Nephron progenitor cell (in vitro differentiated cells): Measurements from ENCODE around the gene GNG7.
"Not testable (repeated sequence)": the region's sequence is repeated elsewhere in the genome, so short reads cannot be mapped to it uniquely, and the experiment has no call there.

Experiments used
- DNase-seq: peaks from one replicate; pipeline ENCODE4 v3.0.0; 2021
- H3K27ac Mint-ChIP-seq: 2 replicates; pipeline ENCODE4 v1.8.0; 2021; ENCODE audit warnings: mild to moderate bottlenecking, moderate library complexity, mixed read lengths
- H3K27me3 Mint-ChIP-seq: 2 replicates; pipeline ENCODE4 v1.8.0; 2021; ENCODE audit warnings: mild to moderate bottlenecking, low read depth, mixed read lengths; ENCODE audit not compliant: poor library complexity
- H3K36me3 Mint-ChIP-seq: 2 replicates; pipeline ENCODE4 v1.8.0; 2021; ENCODE audit warnings: low read depth, mixed read lengths
- H3K4me1 Mint-ChIP-seq: 2 replicates; pipeline ENCODE4 v1.8.0; 2021; ENCODE audit warnings: mixed read lengths
- H3K4me3 Mint-ChIP-seq: 2 replicates; pipeline ENCODE4 v1.8.0; 2021; ENCODE audit warnings: mild to moderate bottlenecking, moderate library complexity, mixed read lengths
- H3K9me3 Mint-ChIP-seq: 2 replicates; pipeline ENCODE4 v1.8.0; 2021; ENCODE audit warnings: mild to moderate bottlenecking, moderate library complexity, mixed read lengths
- CTCF ChIP-seq: fragments of 200-600 bp; sonication (generic); IDR thresholded peaks from 2 replicates; pipeline ENCODE4 v1.5.0; 2021; ENCODE audit warnings: antibody characterized with exemption

GNG7 gene

GRCh38 chr19:2544576-2545415 lies 157.7 kb downstream of the GNG7 start:
- H3K4me3 Mint-ChIP-seq = no peak overlapping the region
- peaks cover 62% of the 10 kb centered on the region for H3K4me1 Mint-ChIP-seq
- no peaks in the 10 kb centered on the region for H3K27me3 Mint-ChIP-seq
- H3K36me3 Mint-ChIP-seq = no peaks in the 10 kb centered on the region
- peaks cover 4% of the 10 kb centered on the region for H3K9me3 Mint-ChIP-seq
- DNase-seq = no peak
- H3K27ac Mint-ChIP-seq = no peak overlapping the region
- TF ChIP-seq CTCF = no peak

- H3K27ac Mint-ChIP-seq = peak overlapping the region; percentile 99
- peaks cover 57% of the 10 kb centered on the region for H3K4me1 Mint-ChIP-seq
- TF ChIP-seq CTCF = no peak
- H3K36me3 Mint-ChIP-seq = no peaks in the 10 kb centered on the region
- no peaks in the 10 kb centered on the region for H3K9me3 Mint-ChIP-seq
- peak overlapping the region; percentile 68 for H3K4me3 Mint-ChIP-seq
- no peaks in the 10 kb centered on the region for H3K27me3 Mint-ChIP-seq
- DNase-seq = peak; percentile 88
These were observed 158.7 kb downstream of the GNG7 start for GRCh38 chr19:2543463-2544442.

GRCh38 chr19:2543072-2543462 lies 159.4 kb downstream of the GNG7 start:
- not testable (repeated sequence) for H3K36me3 Mint-ChIP-seq, H3K27me3 Mint-ChIP-seq, H3K9me3 Mint-ChIP-seq, DNase-seq
- H3K27ac Mint-ChIP-seq = peak overlapping the region; percentile 99
- peak overlapping the region; percentile 68 for H3K4me3 Mint-ChIP-seq
- H3K4me1 Mint-ChIP-seq = peaks cover 56% of the 10 kb centered on the region

GRCh38 chr19:2542341-2543069 lies 160.0 kb downstream of the GNG7 start:
- no peaks in the 10 kb centered on the region for H3K9me3 Mint-ChIP-seq
- no peaks in the 10 kb centered on the region for H3K36me3 Mint-ChIP-seq
- H3K27ac Mint-ChIP-seq = peak overlapping the region; percentile 99
- DNase-seq = peak; percentile 57
- peaks cover 56% of the 10 kb centered on the region for H3K4me1 Mint-ChIP-seq
- peak overlapping the region; percentile 68 for H3K4me3 Mint-ChIP-seq
- TF ChIP-seq CTCF = no peak
- no peaks in the 10 kb centered on the region for H3K27me3 Mint-ChIP-seq

- Mint-ChIP-seq H3K4me1 (peaks cover 39% of the 10 kb centered on the region), H3K4me3 (peak overlapping the region; percentile 25), H3K36me3 (no peaks in the 10 kb centered on the region), H3K27ac (peak overlapping the region; percentile 97), H3K9me3 (no peaks in the 10 kb centered on the region), H3K27me3 (no peaks in the 10 kb centered on the region)
- TF ChIP-seq CTCF = no peak
- peak; percentile 92 for DNase-seq
These were observed 161.6 kb downstream of the GNG7 start for GRCh38 chr19:2540646-2541454.
